ENCODE measurements around the gene FAM168B. TPM values are rescaled to one million over a fixed set of nuclear protein-coding genes. Genes with fewer than 3 reads are reported as not detected.
"Not testable (repeated sequence)": the region's sequence is repeated elsewhere in the genome, so short reads cannot be mapped to it uniquely, and the experiment has no call there.

The FAM168B gene
- total RNA-seq, 2 donors from 2014 or later = 125 to 192 TPM

- peaks cover 0 to 13% of the 10 kb centered on the region in 2 donors for H3K36me3 ChIP-seq
- TF ChIP-seq POLR2AphosphoS5 (IDR thresholded peaks at IDR 0.05) (no peak), POLR2A (IDR thresholded peaks at IDR 0.05) (no peak), CTCF (IDR thresholded peaks at IDR 0.05) (no peak)
- DNase-seq (ENCODE audit: low spot score) = no peak
- no peaks in the 10 kb centered on the region for H3K9me3 ChIP-seq
- H3K27me3 ChIP-seq (replicated peaks; ENCODE audit: insufficient read depth) = no peaks in the 10 kb centered on the region
- H3K4me3 ChIP-seq = no peak overlapping the region
- H3K27ac ChIP-seq = no peak overlapping the region
- 84% methylated on average over 11 of the region's 11 CpGs for WGBS
- intact Hi-C loops (cut with DNase I) = no loop called here
- H3K4me1 ChIP-seq (replicated peaks) = peaks cover 7% of the 10 kb centered on the region
These were observed 15.9 kb downstream of the FAM168B start for GRCh38 chr2:131077182-131077846.

GRCh38 chr2:131076707-131077106, 16.6 kb downstream of the FAM168B start:
- Histone ChIP-seq H3K36me3 (peaks cover 0 to 8% of the 10 kb centered on the region in 2 donors), H3K9me3 (no peaks in the 10 kb centered on the region), H3K27ac (no peak overlapping the region), H3K4me3 (no peak overlapping the region), H3K4me1 (replicated peaks) (peaks cover 7% of the 10 kb centered on the region), H3K27me3 (replicated peaks; ENCODE audit: insufficient read depth) (no peaks in the 10 kb centered on the region)
- intact Hi-C loops (cut with DNase I) = no loop called here
- no peak for TF ChIP-seq CTCF (IDR thresholded peaks at IDR 0.05)
- TF ChIP-seq POLR2AphosphoS5 (IDR thresholded peaks at IDR 0.05) = no peak
- no peak for TF ChIP-seq POLR2A (IDR thresholded peaks at IDR 0.05)
- no peak for DNase-seq (ENCODE audit: low spot score)
- WGBS = 88% methylated on average over 5 of the region's 5 CpGs

GRCh38 chr2:131075578-131075977, 17.7 kb downstream of the FAM168B start:
- 93% methylated on average over 15 of the region's 15 CpGs for WGBS
- H3K4me1 ChIP-seq (replicated peaks); H3K27ac ChIP-seq; H3K27me3 ChIP-seq (replicated peaks; ENCODE audit: insufficient read depth); H3K36me3 ChIP-seq; intact Hi-C loops (cut with DNase I); DNase-seq (ENCODE audit: low spot score); H3K4me3 ChIP-seq; H3K9me3 ChIP-seq: not testable (repeated sequence)

GRCh38 chr2:131068172-131068571, 25.1 kb downstream of the FAM168B start:
- intact Hi-C loops (cut with DNase I); DNase-seq (ENCODE audit: low spot score): not testable (repeated sequence)

GRCh38 chr2:131067465-131068125, 25.7 kb downstream of the FAM168B start:
- no peaks in the 10 kb centered on the region for H3K9me3 ChIP-seq
- TF ChIP-seq CTCF (IDR thresholded peaks at IDR 0.05) (no peak), POLR2A (IDR thresholded peaks at IDR 0.05) (no peak), POLR2AphosphoS5 (IDR thresholded peaks at IDR 0.05) (no peak)
- H3K4me1 ChIP-seq (replicated peaks) = peaks cover 6% of the 10 kb centered on the region
- no peaks in the 10 kb centered on the region for H3K36me3 ChIP-seq
- intact Hi-C loops (cut with DNase I) = no loop called here
- H3K27me3 ChIP-seq (replicated peaks; ENCODE audit: insufficient read depth) = no peaks in the 10 kb centered on the region
- no peak for DNase-seq (ENCODE audit: low spot score)
- no peak overlapping the region for H3K4me3 ChIP-seq
- H3K27ac ChIP-seq = no peak overlapping the region
- 44% methylated on average over 2 of the region's 2 CpGs for WGBS

More at GRCh38 chr2:131068172-131068571, 25.1 kb downstream of the FAM168B start:
- H3K9me3 ChIP-seq; H3K27me3 ChIP-seq (replicated peaks; ENCODE audit: insufficient read depth); H3K4me3 ChIP-seq; H3K36me3 ChIP-seq; H3K4me1 ChIP-seq (replicated peaks); H3K27ac ChIP-seq: not testable (repeated sequence)
- WGBS = 91% methylated on average over 6 of the region's 6 CpGs

All from prostate gland (tissue), 2 donors.